CD4-positive, alpha-beta T cell treated with Interleukin-6 at 100 ng/mL for 8 hours (primary cell): ENCODE results near the gene ACOXL.
A peak's percentile ranks its signal among the peaks of the same experiment; 100 is the strongest.
"Not testable (repeated sequence)": the region's sequence is repeated elsewhere in the genome, so short reads cannot be mapped to it uniquely, and the experiment has no call there.

Experiments
- DNase-seq: peaks from one replicate; pipeline ENCODE4 v3.0.0-alpha.2; 2020; ENCODE audit warnings: mixed read lengths, low spot score

Gene ACOXL

GRCh38 chr2:111061191-111061590 lies 328.8 kb downstream of the ACOXL start:
- DNase-seq: no peak

DNA sequence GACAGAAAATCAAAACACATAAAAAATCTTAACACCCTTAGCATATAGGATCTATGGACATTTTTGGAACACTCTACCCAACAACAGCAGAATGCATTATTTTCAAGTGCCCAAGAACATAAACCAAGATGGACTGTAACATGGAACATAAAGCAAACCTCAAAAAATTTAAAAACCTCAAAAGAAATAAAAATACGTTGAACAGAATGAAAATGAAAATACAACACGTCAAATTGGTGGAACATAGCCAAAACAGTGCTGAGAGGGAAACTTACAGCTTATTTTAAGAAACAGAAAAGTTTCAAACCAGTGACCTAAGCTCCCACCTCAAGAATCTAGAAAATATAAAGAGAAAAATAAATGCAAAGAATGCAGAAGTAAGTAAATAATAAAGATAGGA lies 330.0 kb downstream of the ACOXL start:
- DNase-seq: no peak

DNA sequence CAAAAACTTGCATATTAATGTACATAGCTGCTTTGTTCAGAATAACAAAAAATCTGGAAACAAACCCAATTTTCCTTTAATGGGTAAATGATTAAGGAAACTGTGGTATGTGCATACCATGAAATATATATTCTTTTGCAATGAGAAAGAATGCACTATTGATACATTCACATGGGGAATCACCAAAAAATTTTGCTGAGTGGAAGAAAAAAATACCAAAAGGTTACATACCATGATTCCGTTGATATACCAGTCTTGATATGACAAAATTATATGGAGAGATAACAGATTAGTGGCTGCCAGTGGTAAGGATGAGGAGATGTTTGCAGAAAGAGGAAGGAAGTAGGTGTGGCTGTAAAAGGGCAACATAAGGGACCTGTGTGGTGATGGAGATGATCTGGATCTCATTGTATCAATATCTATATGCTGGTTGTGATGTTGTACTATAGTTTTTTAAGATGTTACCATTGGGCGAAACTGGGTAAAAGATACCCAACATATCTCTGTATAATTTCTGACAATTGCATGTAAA lies 333.8 kb downstream of the ACOXL start:
- DNase-seq: no peak

DNA sequence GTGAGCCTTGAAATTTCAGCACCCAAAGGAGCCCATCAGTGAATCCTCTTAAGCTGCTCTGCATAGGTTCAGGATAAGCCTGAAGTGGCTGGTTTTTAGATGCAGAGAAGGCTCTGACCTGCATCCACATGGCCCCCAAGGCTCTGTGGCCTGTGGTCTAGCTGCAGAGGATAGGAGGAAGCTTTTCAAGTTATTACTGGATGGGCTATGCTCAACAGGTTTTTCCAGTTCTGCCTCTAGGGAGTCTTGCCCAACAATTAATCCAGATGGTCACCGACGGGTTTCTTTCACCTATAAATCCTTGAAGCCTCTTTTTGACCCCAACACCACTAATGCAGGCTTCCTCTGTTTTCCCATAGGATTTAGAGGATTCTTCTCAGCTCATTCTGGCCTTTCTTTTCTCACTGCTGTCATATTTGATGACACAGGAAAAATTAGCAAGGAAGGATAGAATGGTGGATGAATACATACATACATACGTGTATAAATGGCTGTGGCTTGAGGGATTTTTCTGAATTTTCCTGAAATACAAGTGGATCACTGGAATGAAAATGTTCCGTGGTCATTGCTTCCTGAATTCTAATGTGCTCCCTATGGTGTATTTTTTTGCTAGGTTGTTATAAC lies 336.2 kb downstream of the ACOXL start:
- DNase-seq: no peak

GRCh38 chr2:111069722-111070121 lies 337.3 kb downstream of the ACOXL start:
- no peak for DNase-seq

- DNase-seq: no peak
These were observed 339.3 kb downstream of the ACOXL start for GRCh38 chr2:111071600-111072171.

GRCh38 chr2:111072220-111072871 lies 340.0 kb downstream of the ACOXL start:
- DNase-seq: no peak

DNA sequence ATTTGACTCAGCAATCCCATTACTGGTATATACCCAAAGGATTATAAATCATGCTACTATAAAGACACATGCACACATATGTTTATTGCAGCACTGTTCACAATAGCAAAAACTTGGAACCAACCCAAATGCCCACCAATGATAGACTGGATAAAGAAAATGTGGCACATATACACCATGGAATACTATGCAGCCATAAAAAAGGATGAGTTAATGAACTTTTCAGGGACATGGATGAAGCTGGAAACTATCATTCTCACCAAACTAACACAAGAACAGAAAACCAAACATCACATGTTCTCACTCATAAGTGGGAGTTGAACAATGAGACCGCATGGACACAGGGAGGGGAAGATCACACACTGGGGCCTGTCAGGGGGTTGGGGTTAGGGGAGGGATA lies 350.3 kb downstream of the ACOXL start:
- not testable (repeated sequence) for DNase-seq

DNA sequence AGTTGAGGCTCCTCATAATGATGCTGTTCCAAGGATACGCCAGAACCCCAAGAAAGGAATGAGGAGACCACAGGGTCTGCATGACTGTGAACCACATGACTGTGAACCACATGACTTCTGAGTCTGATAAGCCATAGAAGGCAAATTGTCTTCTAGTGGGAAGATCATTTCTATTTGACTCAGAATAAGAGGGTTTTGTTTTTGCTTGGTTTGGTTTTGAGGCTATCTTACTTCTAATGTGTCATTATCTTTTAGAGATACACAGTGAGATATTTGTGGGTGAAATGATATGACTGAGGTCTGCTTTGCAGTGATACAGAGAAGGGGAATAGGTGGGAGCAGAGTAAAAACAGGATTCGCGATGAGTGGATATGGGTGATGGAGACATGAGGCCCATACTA lies 359.4 kb downstream of the ACOXL start:
- DNase-seq: no peak

- DNase-seq: no peak
These were observed 362.3 kb downstream of the ACOXL start for GRCh38 chr2:111094691-111095090.

- DNase-seq: no peak
These were observed 363.1 kb downstream of the ACOXL start for GRCh38 chr2:111095434-111095833.

DNA sequence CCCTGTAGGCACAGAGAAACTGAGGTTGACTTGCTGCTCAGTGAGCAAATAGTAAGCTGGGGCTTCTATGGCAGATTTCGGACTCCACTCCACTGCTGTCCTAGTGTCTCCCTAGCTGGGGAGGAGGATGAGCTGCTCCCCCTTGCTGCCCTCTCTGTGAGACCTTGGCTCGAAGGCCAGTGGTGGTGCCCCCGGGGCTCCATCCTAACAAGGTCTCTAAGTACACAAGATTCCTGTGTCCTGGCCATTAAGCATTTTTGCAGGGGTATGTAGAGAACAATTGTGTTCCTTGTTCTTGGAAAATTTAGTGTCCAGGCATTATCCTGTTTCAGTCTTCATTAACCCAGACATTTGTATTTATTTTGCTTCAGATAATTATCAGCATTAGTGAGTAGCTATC lies 367.0 kb downstream of the ACOXL start:
- DNase-seq: no peak

GRCh38 chr2:111100087-111100764 lies 367.9 kb downstream of the ACOXL start:
- DNase-seq: no peak

DNA sequence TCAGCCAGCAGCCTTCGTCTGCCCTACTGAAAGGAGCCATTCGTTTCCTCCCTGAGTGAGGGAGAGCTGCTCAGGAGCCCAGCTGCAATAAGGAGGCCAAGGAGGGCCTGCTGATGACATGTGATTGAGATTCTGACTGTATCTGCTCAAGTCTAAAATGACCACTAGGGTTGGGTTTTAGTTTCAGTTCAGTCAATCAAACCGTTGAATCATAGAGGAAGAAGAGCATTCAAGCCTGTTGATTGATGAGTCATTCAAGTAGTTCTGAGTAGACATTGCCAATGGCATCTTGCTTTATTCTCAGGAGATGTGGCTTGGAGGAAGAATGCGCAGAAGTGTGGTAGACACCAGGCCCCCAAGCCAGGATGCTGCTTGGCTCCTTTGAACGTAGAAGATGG lies 368.4 kb downstream of the ACOXL start:
- peak; percentile 2 for DNase-seq

DNA sequence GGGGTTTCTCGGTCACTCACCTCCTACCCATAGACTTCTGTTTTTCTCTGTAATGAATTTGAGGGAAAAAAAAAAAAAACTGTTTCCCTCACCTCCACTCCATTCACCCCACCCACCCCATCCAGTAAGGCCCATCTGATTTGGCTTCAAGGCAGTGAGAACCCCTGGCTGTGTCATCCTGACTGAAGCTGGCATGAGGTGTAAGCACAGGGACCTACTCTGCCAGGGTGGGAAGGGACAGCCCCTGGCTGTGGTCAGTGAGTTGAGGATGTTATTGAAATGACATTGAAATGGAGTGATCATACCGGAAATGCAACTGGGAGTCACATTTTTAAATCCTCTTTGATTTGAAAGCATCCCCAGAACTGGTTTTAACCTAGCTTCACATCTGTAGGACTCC lies 369.2 kb downstream of the ACOXL start:
- DNase-seq: no peak

GRCh38 chr2:111102216-111102615 lies 369.8 kb downstream of the ACOXL start:
- no peak for DNase-seq

GRCh38 chr2:111105926-111106325 lies 373.6 kb downstream of the ACOXL start:
- DNase-seq: no peak

GRCh38 chr2:111106706-111107105 lies 374.3 kb downstream of the ACOXL start:
- no peak for DNase-seq

- DNase-seq: no peak
These were observed 376.4 kb downstream of the ACOXL start for GRCh38 chr2:111108745-111109271.

DNA sequence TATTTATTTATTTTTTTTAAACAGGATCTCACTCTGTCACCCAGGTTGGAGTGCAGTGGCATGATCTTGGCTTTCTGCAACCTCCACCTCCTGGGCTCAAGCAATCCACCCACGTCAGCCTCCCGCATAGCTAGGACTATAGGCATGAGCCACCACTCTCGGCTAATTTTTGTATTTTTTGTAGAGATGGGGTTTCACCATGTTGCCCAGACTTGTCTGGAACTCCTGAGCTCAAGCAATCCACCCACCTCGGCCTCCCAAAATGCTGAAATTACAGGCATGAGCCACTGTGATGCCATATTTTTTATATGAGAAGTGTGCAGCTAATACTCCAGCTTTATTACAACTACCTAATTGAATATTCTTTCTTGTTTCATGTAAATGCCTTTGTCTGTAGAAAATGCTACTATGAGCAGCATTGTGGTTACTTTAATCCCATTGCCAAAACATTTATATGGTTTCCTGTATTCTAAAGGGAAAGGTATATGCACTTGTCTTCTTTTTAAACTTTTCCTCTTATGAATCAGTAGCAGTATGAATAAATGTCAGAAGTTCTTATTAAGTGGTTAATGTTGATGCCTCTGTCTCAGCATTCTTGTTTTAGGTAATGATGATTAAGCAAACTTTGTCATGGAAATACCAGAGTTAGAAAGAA lies 378.9 kb downstream of the ACOXL start:
- no peak for DNase-seq

DNA sequence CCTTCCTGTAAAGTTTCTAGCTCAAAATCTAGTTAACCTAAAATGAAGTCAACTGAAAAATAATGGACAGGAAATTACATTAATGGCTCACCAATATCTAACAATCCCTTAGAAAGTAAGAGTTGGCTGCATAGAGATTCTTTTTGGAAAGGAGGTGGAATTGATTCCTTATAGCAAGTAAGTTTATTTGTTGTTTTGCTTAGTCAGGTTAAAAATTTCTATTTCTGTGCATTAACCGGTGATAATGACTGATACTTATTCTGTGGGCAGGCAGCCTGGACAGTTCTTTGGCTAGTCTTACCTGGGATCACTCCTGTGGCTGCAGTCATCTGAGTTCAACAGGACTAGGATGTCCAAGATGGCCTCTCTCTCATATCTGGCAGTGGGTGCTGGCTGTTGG lies 381.5 kb downstream of the ACOXL start:
- no peak for DNase-seq
